Measurements from ENCODE around the gene MIXL1.

DNA sequence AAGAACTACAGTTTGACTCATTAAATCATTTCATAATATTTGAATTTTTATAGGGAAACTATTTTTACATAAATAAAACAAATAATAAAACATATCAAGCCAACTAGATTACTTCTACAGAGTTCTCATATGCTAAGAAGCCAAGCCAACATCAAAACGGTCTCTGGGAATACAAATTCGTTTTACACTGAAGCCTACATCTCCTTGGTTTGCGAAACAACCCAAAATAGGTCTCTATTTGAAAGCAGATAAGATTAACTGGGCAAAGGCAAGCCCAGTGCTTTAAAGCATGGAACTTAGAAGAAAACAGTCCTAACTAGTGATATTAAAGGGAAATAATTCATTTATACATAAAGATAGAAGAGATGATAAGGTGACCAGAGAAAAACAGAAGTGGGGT lies 25.3 kb downstream of the MIXL1 start:
- TF ChIP-seq, protein P1, sequence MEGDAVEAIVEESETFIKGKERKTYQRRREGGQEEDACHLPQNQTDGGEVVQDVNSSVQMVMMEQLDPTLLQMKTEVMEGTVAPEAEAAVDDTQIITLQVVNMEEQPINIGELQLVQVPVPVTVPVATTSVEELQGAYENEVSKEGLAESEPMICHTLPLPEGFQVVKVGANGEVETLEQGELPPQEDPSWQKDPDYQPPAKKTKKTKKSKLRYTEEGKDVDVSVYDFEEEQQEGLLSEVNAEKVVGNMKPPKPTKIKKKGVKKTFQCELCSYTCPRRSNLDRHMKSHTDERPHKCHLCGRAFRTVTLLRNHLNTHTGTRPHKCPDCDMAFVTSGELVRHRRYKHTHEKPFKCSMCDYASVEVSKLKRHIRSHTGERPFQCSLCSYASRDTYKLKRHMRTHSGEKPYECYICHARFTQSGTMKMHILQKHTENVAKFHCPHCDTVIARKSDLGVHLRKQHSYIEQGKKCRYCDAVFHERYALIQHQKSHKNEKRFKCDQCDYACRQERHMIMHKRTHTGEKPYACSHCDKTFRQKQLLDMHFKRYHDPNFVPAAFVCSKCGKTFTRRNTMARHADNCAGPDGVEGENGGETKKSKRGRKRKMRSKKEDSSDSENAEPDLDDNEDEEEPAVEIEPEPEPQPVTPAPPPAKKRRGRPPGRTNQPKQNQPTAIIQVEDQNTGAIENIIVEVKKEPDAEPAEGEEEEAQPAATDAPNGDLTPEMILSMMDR (IDR thresholded peaks at IDR 0.05): no peak
- TF ChIP-seq POLR2A (IDR thresholded peaks at IDR 0.05): no peak

All from body of pancreas (tissue), 4 donors.